Left ventricle myocardium inferior (tissue), 1 donor: ENCODE data around the gene ATXN7L1. TPM values are rescaled to one million over a fixed set of nuclear protein-coding genes. Genes with fewer than 3 reads are reported as not detected.

ENCODE experiments used
- DNase-seq: peaks from one replicate; pipeline ENCODE4 v3.0.0-alpha.2; 2020
- H3K27ac ChIP-seq: fragments of 200-600 bp; replicated peaks from 2 replicates; pipeline ENCODE4 v1.8.0; 2021
- H3K27me3 ChIP-seq: fragments of 200-600 bp; 2 replicates; pipeline ENCODE4 v1.8.0; 2021; ENCODE audit warnings: low read depth
- H3K36me3 ChIP-seq: fragments of 200-600 bp; 2 replicates; pipeline ENCODE4 v1.8.0; 2021
- H3K4me1 ChIP-seq: fragments of 200-600 bp; 2 replicates; pipeline ENCODE4 v1.8.0; 2021
- H3K4me3 ChIP-seq: fragments of 200-600 bp; 2 replicates; pipeline ENCODE4 v1.8.0; 2021; ENCODE audit warnings: mild to moderate bottlenecking, moderate library complexity
- H3K9me3 ChIP-seq: fragments of 200-600 bp; replicated peaks from 2 replicates; pipeline ENCODE4 v1.8.0; 2021
- intact Hi-C: fragments of 100-400 bp; cut with micrococcal nuclease; formaldehyde crosslinking; loops from one replicate; pipeline ENCODE4 v1.11.0; 2022
- total RNA-seq: library from RNA; stranded (reverse); fragmentation: NEBNext Ultra II Directional; extraction: Animal tissue kit (Norgen Biotek cat#: 25700); gene quantifications from one replicate; pipeline ENCODE4 v1.2.1, GENCODE V29; 2021
- TF ChIP-seq, protein P1 (sequence below): fragments of 200-600 bp; IDR thresholded peaks from 2 replicates; pipeline ENCODE4 v1.8.0; 2021; ENCODE audit warnings: antibody characterized with exemption, mild to moderate bottlenecking, borderline replicate concordance
- donor health status: DM: no; HTN: yes; CAD: no; lungs with severe emphysema.

The ATXN7L1 gene
- total RNA-seq, 1 donor from 2014 or later = 6.2 TPM

GRCh38 chr7:105857009-105857952 lies 19.1 kb downstream of the ATXN7L1 start:
- Histone ChIP-seq H3K27me3 (no peaks in the 10 kb centered on the region), H3K9me3 (no peaks in the 10 kb centered on the region), H3K4me1 (peaks cover 14% of the 10 kb centered on the region), H3K36me3 (no peaks in the 10 kb centered on the region), H3K27ac (no peak overlapping the region), H3K4me3 (no peak overlapping the region)
- TF ChIP-seq, protein P1, sequence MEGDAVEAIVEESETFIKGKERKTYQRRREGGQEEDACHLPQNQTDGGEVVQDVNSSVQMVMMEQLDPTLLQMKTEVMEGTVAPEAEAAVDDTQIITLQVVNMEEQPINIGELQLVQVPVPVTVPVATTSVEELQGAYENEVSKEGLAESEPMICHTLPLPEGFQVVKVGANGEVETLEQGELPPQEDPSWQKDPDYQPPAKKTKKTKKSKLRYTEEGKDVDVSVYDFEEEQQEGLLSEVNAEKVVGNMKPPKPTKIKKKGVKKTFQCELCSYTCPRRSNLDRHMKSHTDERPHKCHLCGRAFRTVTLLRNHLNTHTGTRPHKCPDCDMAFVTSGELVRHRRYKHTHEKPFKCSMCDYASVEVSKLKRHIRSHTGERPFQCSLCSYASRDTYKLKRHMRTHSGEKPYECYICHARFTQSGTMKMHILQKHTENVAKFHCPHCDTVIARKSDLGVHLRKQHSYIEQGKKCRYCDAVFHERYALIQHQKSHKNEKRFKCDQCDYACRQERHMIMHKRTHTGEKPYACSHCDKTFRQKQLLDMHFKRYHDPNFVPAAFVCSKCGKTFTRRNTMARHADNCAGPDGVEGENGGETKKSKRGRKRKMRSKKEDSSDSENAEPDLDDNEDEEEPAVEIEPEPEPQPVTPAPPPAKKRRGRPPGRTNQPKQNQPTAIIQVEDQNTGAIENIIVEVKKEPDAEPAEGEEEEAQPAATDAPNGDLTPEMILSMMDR = no peak
- intact Hi-C loops = no loop called here
- DNase-seq = no peak

DNA sequence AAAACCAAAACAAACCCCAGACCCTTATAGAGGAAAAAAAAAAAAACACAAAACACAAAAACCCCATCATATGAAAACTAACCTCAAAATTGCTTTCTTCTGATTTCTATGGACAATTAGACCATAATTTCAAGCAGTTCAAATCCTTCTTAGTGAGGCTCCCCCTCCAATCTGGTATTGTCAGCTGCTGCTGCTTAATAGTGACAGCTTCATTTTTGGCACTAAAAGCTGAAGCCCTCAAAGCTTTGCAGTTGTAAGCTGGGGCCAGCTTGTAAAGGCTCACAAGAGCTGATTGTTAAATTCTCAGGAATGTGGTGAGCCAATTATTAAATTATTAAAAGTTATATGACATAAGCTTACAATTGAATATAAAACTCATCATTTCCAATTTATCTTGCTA lies 21.9 kb downstream of the ATXN7L1 start:
- intact Hi-C loops = no loop called here
- Histone ChIP-seq H3K9me3 (no peaks in the 10 kb centered on the region), H3K27me3 (no peaks in the 10 kb centered on the region), H3K4me3 (no peak overlapping the region), H3K4me1 (peaks cover 23% of the 10 kb centered on the region), H3K27ac (no peak overlapping the region), H3K36me3 (no peaks in the 10 kb centered on the region)
- DNase-seq = no peak
- TF ChIP-seq, protein P1 = no peak

- Histone ChIP-seq H3K4me3 (no peak overlapping the region), H3K36me3 (no peaks in the 10 kb centered on the region), H3K4me1 (peaks cover 28% of the 10 kb centered on the region), H3K27ac (peak overlapping the region; percentile 17), H3K9me3 (no peaks in the 10 kb centered on the region), H3K27me3 (no peaks in the 10 kb centered on the region)
- intact Hi-C loops = no loop called here
- DNase-seq = no peak
- TF ChIP-seq, protein P1 = no peak
These were observed 22.4 kb downstream of the ATXN7L1 start for GRCh38 chr7:105853931-105854419.

GRCh38 chr7:105851064-105851463 lies 25.3 kb downstream of the ATXN7L1 start:
- Histone ChIP-seq H3K27ac (no peak overlapping the region), H3K4me3 (no peak overlapping the region), H3K9me3 (peaks cover 2% of the 10 kb centered on the region), H3K4me1 (peaks cover 32% of the 10 kb centered on the region), H3K27me3 (no peaks in the 10 kb centered on the region), H3K36me3 (no peaks in the 10 kb centered on the region)
- TF ChIP-seq, protein P1 = no peak
- intact Hi-C loops = no loop called here
- DNase-seq = no peak

DNA sequence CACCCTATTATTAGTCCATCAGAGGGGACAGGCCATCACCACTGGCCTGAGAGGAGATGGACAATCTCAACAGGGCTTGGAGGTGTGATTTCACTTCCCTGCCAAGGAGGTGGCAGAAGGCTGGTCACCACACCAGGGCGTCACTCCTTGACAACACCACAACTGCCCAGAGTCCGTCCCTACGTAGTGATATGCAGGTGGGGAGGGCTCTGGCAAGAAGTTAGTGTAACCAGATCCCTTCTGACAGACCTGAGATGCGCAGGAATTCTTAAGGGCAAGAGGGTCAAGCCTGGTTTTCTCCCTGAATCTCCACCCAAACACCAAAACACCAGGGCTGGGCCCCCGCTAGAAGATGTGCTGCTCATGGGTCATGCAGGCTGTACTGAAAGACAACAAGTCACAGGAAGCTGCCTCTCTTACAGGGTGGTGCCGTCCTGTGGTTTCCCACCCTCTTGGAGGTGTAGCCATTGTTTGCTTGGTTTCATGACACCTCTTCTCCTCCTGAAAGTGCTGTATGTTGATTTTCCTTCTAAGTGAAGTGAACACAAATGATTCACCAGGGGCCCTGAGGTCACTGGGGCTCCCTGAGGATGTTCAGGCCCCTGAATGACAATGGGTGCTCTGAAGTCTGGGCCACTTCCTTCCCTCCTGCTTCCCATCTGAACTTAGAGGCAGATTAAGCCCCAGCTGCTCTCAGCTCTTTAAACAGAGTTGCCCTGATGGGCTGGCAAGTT lies 27.1 kb downstream of the ATXN7L1 start:
- no peaks in the 10 kb centered on the region for H3K36me3 ChIP-seq

More for the DNA sequence above, 27.1 kb downstream of the ATXN7L1 start:
- no peak overlapping the region for H3K4me3 ChIP-seq
- H3K9me3 ChIP-seq = peaks cover 3% of the 10 kb centered on the region
- TF ChIP-seq, protein P1 = no peak
- H3K27me3 ChIP-seq = no peaks in the 10 kb centered on the region
- peaks cover 27% of the 10 kb centered on the region for H3K4me1 ChIP-seq
- intact Hi-C loops = no loop called here
- no peak overlapping the region for H3K27ac ChIP-seq
- DNase-seq = no peak
